ENCODE data around the gene PLOD3. TPM values are rescaled to one million over a fixed set of nuclear protein-coding genes. Genes with fewer than 3 reads are reported as not detected.

The PLOD3 gene
- total and polyA plus RNA-seq, 2 of the 8 experiments (the other 6 are each of a cell fraction or from before 2014, with no cell fraction given) = 28.4 to 47.2 TPM

DNA sequence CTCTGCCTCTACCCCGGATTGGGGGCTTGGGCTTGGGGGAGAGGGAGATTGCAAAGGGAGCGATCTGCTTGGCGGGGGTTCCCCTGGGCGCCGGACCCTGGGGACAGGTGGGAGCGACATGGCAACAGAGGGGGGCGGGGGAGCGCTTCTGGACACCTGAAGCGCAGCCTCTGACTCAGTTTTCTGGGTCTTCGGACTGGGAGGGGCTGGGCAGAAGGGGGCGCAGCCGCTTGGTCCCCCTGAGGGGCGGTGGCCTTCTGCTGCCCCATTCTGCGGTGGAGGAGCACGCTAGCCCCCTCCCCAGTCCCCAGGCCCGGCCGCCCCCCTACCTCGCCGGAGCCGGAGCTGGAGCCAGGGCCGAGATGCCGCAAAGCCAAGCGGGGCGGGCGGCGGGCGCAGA, 37.7 kb downstream of the PLOD3 start (continued):
- TF ChIP-seq, protein P1, sequence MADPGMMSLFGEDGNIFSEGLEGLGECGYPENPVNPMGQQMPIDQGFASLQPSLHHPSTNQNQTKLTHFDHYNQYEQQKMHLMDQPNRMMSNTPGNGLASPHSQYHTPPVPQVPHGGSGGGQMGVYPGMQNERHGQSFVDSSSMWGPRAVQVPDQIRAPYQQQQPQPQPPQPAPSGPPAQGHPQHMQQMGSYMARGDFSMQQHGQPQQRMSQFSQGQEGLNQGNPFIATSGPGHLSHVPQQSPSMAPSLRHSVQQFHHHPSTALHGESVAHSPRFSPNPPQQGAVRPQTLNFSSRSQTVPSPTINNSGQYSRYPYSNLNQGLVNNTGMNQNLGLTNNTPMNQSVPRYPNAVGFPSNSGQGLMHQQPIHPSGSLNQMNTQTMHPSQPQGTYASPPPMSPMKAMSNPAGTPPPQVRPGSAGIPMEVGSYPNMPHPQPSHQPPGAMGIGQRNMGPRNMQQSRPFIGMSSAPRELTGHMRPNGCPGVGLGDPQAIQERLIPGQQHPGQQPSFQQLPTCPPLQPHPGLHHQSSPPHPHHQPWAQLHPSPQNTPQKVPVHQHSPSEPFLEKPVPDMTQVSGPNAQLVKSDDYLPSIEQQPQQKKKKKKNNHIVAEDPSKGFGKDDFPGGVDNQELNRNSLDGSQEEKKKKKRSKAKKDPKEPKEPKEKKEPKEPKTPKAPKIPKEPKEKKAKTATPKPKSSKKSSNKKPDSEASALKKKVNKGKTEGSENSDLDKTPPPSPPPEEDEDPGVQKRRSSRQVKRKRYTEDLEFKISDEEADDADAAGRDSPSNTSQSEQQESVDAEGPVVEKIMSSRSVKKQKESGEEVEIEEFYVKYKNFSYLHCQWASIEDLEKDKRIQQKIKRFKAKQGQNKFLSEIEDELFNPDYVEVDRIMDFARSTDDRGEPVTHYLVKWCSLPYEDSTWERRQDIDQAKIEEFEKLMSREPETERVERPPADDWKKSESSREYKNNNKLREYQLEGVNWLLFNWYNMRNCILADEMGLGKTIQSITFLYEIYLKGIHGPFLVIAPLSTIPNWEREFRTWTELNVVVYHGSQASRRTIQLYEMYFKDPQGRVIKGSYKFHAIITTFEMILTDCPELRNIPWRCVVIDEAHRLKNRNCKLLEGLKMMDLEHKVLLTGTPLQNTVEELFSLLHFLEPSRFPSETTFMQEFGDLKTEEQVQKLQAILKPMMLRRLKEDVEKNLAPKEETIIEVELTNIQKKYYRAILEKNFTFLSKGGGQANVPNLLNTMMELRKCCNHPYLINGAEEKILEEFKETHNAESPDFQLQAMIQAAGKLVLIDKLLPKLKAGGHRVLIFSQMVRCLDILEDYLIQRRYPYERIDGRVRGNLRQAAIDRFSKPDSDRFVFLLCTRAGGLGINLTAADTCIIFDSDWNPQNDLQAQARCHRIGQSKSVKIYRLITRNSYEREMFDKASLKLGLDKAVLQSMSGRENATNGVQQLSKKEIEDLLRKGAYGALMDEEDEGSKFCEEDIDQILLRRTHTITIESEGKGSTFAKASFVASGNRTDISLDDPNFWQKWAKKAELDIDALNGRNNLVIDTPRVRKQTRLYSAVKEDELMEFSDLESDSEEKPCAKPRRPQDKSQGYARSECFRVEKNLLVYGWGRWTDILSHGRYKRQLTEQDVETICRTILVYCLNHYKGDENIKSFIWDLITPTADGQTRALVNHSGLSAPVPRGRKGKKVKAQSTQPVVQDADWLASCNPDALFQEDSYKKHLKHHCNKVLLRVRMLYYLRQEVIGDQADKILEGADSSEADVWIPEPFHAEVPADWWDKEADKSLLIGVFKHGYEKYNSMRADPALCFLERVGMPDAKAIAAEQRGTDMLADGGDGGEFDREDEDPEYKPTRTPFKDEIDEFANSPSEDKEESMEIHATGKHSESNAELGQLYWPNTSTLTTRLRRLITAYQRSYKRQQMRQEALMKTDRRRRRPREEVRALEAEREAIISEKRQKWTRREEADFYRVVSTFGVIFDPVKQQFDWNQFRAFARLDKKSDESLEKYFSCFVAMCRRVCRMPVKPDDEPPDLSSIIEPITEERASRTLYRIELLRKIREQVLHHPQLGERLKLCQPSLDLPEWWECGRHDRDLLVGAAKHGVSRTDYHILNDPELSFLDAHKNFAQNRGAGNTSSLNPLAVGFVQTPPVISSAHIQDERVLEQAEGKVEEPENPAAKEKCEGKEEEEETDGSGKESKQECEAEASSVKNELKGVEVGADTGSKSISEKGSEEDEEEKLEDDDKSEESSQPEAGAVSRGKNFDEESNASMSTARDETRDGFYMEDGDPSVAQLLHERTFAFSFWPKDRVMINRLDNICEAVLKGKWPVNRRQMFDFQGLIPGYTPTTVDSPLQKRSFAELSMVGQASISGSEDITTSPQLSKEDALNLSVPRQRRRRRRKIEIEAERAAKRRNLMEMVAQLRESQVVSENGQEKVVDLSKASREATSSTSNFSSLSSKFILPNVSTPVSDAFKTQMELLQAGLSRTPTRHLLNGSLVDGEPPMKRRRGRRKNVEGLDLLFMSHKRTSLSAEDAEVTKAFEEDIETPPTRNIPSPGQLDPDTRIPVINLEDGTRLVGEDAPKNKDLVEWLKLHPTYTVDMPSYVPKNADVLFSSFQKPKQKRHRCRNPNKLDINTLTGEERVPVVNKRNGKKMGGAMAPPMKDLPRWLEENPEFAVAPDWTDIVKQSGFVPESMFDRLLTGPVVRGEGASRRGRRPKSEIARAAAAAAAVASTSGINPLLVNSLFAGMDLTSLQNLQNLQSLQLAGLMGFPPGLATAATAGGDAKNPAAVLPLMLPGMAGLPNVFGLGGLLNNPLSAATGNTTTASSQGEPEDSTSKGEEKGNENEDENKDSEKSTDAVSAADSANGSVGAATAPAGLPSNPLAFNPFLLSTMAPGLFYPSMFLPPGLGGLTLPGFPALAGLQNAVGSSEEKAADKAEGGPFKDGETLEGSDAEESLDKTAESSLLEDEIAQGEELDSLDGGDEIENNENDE (IDR thresholded peaks at IDR 0.05; ENCODE audit: insufficient replicate concordance, low read length) = no peak
- TF ChIP-seq POLR2AphosphoS5 (IDR thresholded peaks at IDR 0.05; ENCODE audit: low read depth, low read length) = no peak
- TF ChIP-seq BRCA1 (IDR thresholded peaks at IDR 0.05; ENCODE audit: low read depth, low read length) = no peak
